Muscle layer of colon (tissue), 2 donors: ENCODE results near the gene TRAF3IP1.
"Not testable (repeated sequence)": the region's sequence is repeated elsewhere in the genome, so short reads cannot be mapped to it uniquely, and the experiment has no call there.

ENCODE experiments used
- H3K27ac ChIP-seq: one replicate; pipeline ENCODE4 v1.7.0; 2013; ENCODE audit warnings: low read depth, mild to moderate bottlenecking, low read length, moderate library complexity
- H3K27me3 ChIP-seq, 2 donors: one replicate each; pipeline ENCODE4 v1.7.0; 2013; ENCODE audit warnings: low read length in 2 of 2, mild to moderate bottlenecking in 2 of 2; ENCODE audit not compliant: insufficient read depth in 2 of 2, control insufficient read depth in 1 of 2
- H3K36me3 ChIP-seq: one replicate; pipeline ENCODE4 v1.7.0; 2013; ENCODE audit warnings: mild to moderate bottlenecking, low read length; ENCODE audit not compliant: insufficient read depth
- H3K4me1 ChIP-seq: one replicate; pipeline ENCODE4 v1.7.0; 2013; ENCODE audit warnings: mild to moderate bottlenecking, low read length; ENCODE audit not compliant: insufficient read depth
- H3K4me3 ChIP-seq, 2 donors: one replicate each; pipeline ENCODE4 v1.7.0; 2013; ENCODE audit warnings: low read length in 2 of 2, low read depth in 1 of 2, mild to moderate bottlenecking in 1 of 2, moderate library complexity in 1 of 2
- H3K9ac ChIP-seq: one replicate; pipeline ENCODE4 v1.7.0; 2013; ENCODE audit warnings: low read length
- H3K9me3 ChIP-seq: one replicate; pipeline ENCODE4 v1.7.0; 2013; ENCODE audit warnings: mild to moderate bottlenecking, low read length
- donor health status: abdominal sarcoma.
- donor health status: Adenocarcinoma of cecum.

The TRAF3IP1 gene

DNA sequence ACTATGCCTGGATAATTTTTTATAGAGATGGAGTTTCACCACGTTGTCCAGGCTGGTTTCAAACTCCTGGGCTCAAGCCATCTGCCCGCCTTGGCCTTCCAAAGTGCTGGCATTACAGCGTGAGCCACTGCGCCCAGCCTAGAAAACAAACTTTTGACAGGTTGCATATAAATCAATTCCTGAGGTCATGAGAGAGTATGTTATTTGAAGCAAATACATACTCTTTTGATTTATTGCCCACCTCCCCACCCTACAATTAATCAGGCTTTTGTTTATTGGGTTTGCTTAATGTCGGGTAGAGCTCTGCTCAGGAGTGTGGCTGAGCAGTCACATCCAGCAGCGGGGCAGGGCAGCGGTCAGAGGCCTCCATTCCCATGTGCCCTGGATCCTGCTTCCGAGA lies 68.5 kb downstream of the TRAF3IP1 start:
- Histone ChIP-seq H3K4me3 (no peak overlapping the region), H3K27me3 (no peaks in the 10 kb centered on the region), H3K9me3 (no peaks in the 10 kb centered on the region), H3K9ac (no peak overlapping the region), H3K4me1 (peaks cover 5% of the 10 kb centered on the region), H3K27ac (no peak overlapping the region), H3K36me3 (no peaks in the 10 kb centered on the region)

DNA sequence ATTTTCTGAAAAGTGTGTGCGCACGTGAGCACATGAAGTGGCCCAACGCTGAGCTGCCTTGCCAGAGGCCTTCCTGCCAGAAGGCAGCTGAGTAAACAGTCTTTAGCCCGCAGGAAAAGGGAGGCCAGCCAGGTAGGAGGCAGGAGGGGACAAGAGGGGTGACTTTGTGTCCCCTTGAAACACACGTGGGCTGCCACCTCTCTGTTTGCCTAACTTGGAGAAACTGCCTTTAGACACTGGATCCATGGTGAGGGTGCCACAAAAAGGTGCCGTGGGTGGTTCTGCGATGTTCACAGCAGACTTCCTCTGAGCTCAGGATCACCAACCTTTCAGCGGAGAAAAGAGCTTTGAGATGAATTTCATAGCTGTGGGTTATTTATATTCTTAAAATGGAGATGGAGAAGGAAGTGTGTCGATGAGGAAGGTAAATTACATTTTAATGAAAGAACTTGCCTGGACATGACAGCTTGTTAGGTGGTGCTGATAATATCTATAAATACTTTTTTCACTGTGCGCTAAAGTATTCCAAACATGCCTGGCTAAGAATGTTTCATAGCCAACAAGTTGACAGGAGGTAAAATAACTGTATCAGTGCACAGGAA lies 69.8 kb downstream of the TRAF3IP1 start:
- H3K27ac ChIP-seq: no peak overlapping the region
- no peaks in the 10 kb centered on the region for H3K27me3 ChIP-seq
- H3K9ac ChIP-seq: no peak overlapping the region
- no peaks in the 10 kb centered on the region for H3K9me3 ChIP-seq
- H3K36me3 ChIP-seq: no peaks in the 10 kb centered on the region
- peaks cover 5% of the 10 kb centered on the region for H3K4me1 ChIP-seq
- H3K4me3 ChIP-seq: no peak overlapping the region

DNA sequence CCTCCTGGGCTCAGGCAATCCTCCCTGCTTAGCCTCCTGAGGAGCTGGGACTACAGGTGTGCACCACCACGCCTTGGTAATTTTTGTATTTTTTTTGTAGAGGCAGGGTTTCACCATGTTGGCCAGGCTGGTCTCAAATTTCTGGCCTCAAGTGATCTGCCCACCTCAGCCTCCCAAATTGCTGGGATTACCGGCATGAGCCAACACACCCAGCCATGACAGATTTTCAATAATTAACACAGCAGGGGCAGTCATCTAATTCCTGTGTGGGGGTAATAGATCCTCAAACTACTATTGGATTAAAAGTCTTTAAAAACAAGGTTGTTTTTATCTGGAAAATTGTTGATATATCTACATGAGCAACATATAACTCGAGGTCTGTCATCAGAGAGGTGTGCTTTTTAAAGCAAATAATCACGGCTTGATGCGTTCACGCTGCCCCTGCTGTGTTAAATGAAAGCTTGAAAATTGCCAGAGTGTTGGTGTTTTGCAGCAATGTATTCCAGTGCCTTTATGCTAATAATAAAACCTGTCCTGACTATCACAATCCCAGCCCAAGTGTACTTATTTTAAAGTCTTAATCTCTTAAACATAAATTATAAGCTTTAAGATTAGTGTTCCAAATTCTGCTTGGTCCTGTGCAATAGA lies 70.8 kb downstream of the TRAF3IP1 start:
- no peaks in the 10 kb centered on the region for H3K9me3 ChIP-seq

DNA sequence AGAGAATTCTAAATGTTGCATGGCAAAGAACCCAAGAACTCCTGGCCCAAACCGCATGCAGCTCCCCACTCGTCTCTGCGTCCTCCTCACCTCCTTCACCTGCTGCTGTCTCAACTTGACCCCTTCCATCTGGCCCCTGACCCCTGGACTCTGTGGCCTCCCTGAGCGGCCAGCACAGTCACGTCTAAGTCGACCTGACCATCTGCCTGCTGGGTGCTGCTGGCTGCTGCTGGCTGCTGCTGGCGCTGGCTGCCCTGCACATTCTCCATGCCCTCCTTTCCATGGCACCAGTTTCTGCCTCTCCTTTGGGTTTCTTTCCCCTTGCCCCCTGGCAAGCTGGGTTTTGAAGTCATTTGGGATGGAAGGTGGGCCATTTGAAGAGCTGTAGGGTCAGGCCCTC lies 76.3 kb downstream of the TRAF3IP1 start:
- H3K4me1 ChIP-seq: no peaks in the 10 kb centered on the region
- no peak overlapping the region for H3K27ac ChIP-seq
- no peaks in the 10 kb centered on the region for H3K36me3 ChIP-seq
- H3K27me3 ChIP-seq: no peaks in the 10 kb centered on the region
- no peak overlapping the region for H3K4me3 ChIP-seq
- H3K9ac ChIP-seq: no peak overlapping the region
- no peaks in the 10 kb centered on the region for H3K9me3 ChIP-seq

More for the DNA sequence above, 70.8 kb downstream of the TRAF3IP1 start:
- H3K9ac ChIP-seq: no peak overlapping the region
- H3K4me1 ChIP-seq: peaks cover 5% of the 10 kb centered on the region
- H3K27me3 ChIP-seq: no peaks in the 10 kb centered on the region
- no peak overlapping the region for H3K4me3 ChIP-seq
- H3K27ac ChIP-seq: no peak overlapping the region
- H3K36me3 ChIP-seq: no peaks in the 10 kb centered on the region

DNA sequence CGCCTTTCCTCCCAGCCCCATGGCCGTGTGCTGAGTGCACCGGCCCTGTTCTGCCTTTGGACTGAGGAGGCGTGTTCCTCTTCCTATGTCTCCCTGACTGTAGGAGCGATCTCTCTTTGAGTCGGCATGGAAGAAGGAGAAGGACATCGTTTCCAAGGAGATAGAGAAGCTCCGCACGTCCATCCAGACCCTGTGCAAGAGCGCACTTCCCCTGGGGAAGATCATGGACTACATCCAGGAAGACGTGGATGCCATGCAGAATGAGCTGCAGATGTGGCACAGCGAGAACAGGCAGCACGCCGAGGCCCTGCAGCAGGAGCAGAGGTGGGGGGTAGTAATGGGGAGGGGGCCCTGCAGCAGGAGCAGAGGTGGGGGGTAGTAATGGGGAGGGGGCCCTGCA lies 77.0 kb downstream of the TRAF3IP1 start:
- Histone ChIP-seq H3K9ac (no peak overlapping the region), H3K4me3 (no peak overlapping the region), H3K36me3 (no peaks in the 10 kb centered on the region), H3K9me3 (no peaks in the 10 kb centered on the region), H3K4me1 (no peaks in the 10 kb centered on the region), H3K27me3 (no peaks in the 10 kb centered on the region), H3K27ac (no peak overlapping the region)

DNA sequence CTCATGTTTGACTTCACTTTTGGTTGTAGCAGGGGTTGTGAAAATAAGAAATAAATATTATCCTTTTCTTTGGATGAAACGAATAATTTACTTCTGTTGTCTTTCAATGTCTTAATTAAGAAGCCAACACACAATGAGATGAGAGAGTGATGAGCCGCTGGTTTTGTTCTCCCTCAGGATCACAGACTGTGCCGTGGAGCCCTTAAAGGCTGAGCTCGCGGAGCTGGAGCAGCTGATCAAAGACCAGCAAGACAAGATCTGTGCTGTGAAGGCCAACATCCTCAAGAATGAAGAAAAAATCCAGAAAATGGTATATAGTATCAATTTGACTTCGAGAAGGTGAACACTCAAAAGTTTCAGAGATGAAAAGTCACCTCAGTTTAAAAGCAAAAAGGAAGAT lies 78.3 kb downstream of the TRAF3IP1 start:
- Histone ChIP-seq H3K9me3 (no peaks in the 10 kb centered on the region), H3K4me3 (no peak overlapping the region), H3K27me3 (no peaks in the 10 kb centered on the region), H3K27ac (no peak overlapping the region), H3K36me3 (no peaks in the 10 kb centered on the region), H3K9ac (no peak overlapping the region), H3K4me1 (no peaks in the 10 kb centered on the region)

DNA sequence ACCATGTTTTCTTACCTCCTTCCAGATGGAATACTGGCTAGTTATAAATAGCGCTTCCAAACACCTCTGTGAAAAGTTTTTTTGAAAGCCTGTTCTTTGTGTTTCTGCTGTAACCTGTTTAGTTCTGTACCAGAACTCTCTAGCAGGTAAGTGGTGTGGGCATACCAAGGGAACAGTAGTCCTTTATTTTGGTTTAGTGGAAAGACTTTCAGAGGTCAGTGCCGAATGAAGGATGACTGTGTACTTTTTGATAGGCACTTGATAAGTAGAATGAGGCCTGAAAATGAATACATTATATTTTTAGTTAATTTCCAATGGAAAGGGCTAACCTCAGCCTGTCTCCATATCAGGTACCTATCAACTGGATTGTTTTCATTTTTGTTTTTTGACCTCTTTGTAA lies 78.8 kb downstream of the TRAF3IP1 start:
- H3K4me1 ChIP-seq: no peaks in the 10 kb centered on the region
- H3K9ac ChIP-seq: no peak overlapping the region
- no peaks in the 10 kb centered on the region for H3K36me3 ChIP-seq
- no peak overlapping the region for H3K4me3 ChIP-seq
- no peaks in the 10 kb centered on the region for H3K9me3 ChIP-seq
- no peak overlapping the region for H3K27ac ChIP-seq
- no peaks in the 10 kb centered on the region for H3K27me3 ChIP-seq

DNA sequence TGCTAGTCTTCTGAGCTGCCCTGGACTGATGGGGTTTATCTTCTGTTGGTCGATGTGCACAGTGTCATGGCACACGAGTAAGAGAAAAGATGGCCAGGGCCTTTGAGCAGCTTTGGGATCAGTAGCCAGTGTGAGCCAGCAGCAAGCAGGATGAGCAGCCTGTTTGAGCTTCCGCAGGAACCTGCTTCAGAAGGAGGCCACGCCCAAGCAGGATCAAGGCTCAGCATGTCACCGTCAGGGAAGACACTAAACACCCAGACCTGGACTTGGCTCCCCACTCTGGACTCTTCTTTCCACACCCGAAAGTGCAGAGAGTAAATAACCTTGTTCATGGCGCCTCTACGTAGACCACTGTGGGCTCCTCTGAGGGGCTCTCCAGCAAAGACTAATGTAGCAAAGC lies 81.2 kb downstream of the TRAF3IP1 start:
- no peaks in the 10 kb centered on the region for H3K36me3 ChIP-seq
- no peak overlapping the region for H3K9ac ChIP-seq
- no peaks in the 10 kb centered on the region for H3K9me3 ChIP-seq
- no peak overlapping the region for H3K27ac ChIP-seq
- H3K27me3 ChIP-seq: no peaks in the 10 kb centered on the region
- no peaks in the 10 kb centered on the region for H3K4me1 ChIP-seq
- no peak overlapping the region for H3K4me3 ChIP-seq

DNA sequence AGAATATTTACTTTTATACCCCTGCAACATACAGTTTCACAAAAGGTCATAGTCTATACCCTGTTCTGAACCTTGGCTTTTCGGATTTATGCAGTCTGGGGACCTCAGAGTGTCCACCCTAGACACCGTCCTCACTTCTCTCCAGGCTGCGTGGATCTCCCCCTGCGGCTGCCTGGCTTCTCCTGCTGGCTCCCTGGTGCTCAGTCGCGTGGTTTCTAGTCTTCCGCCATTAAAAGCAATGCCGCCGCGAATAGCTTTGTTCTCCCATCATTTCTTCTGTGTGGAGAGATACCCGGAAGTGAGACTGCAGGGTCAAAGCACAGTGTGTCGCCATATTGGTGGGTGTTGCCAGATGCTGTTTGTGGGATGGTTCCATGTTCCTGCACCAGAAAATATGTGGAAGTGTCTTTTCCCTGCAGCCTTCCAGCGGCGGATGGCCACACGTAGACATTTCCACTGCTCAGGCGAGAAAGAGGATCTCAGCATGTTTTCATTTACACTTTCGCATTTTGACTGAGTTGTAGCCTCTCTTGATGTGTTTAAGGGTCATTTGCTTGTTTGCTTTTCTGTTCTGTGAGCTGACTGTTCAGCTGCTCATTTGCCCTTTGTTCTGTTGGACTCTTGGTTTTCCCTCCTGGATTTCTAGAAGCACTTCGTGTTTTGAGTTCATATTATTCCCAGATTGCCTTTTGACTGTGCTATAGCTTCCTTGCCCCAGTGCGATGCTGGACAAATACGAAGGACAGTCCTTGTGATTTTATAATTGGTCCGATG lies 83.5 kb downstream of the TRAF3IP1 start:
- Histone ChIP-seq H3K9ac (no peak overlapping the region), H3K36me3 (no peaks in the 10 kb centered on the region), H3K9me3 (no peaks in the 10 kb centered on the region), H3K27me3 (no peaks in the 10 kb centered on the region), H3K4me3 (no peak overlapping the region), H3K4me1 (no peaks in the 10 kb centered on the region), H3K27ac (no peak overlapping the region)

DNA sequence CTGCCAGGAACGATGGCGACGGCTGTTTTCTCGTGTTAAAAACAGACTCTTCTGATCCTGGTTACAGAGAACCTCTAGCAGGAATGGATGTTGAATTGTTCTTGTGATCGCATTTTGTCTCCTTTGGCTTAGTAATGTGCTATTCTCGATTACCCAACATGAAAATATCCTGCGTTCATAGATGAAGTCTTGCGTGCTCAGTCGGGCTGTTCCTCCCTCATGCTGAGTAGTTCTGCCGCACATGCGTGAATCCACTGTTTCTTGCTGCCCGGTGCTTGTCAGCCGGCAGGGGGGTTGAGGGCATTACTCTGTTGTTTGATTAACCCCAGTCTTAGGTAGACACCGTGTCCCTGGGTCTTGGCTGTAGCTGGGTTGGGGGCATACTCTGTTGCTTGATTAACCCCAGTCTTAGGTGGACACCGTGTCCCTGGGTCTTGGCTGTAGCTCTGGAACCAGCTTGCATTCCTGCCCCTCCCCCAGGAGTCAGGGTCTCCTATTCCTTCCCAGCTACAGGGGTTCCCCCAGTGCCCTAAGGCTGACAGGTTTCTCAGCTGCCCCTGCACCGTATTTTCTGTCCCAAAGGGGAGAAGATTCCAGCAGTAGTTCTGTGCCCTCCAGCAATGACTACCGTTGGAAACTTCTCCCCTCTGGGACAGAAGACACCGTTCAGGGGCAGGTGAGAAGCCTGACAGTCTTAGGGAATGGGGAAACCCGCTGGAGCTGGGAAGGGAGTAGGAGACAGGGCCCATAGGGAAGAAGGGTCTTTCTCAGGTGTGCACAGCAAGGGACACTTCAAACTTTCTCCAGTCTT lies 84.3 kb downstream of the TRAF3IP1 start:
- Histone ChIP-seq H3K27ac (no peak overlapping the region), H3K27me3 (no peaks in the 10 kb centered on the region), H3K4me1 (no peaks in the 10 kb centered on the region), H3K36me3 (no peaks in the 10 kb centered on the region), H3K9ac (no peak overlapping the region), H3K4me3 (no peak overlapping the region), H3K9me3 (no peaks in the 10 kb centered on the region)

DNA sequence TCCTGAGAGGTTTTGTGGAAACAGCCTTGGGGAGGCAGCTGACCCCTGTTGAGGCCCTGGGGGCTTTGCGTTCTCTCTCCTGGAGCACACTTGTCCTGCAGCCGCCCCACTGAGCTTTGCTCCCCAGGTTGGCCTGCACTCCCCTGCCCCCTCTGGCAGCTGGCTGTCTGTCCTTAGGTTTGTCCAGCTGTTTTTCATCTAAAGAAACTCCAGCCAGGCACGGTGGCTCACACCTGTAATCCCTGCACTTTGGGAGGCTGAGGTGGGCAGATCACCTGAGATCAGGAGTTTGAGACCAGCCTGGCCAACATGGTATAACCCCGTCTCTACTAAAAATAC lies 84.9 kb downstream of the TRAF3IP1 start:
- H3K27me3 ChIP-seq, H3K4me1 ChIP-seq, H3K9me3 ChIP-seq, H3K27ac ChIP-seq, H3K36me3 ChIP-seq, H3K9ac ChIP-seq, H3K4me3 ChIP-seq: not testable (repeated sequence)
